HepG2 (cell line): Measurements from ENCODE around the gene THY1. TPM values are rescaled to one million over a fixed set of nuclear protein-coding genes. Genes with fewer than 3 reads are reported as not detected.
A peak's percentile ranks its signal among the peaks of the same experiment; 100 is the strongest.

Experiments used
- AKAP8 ChIP-seq: sonication (generic); formaldehyde crosslinking; IDR thresholded peaks from 2 replicates; pipeline ENCODE4 v1.5.1; 2020; ENCODE audit warnings: mild to moderate bottlenecking, missing genetic modification reagents
- ARID5B ChIP-seq: IDR thresholded peaks from 2 replicates; pipeline ENCODE4 v1.4.0; 2020; ENCODE audit warnings: mild to moderate bottlenecking, missing genetic modification reagents
- CREB1 ChIP-seq, 2 experiments: fragments of 450-650 bp in 1 of 2; IDR thresholded peaks; 2 replicates each; pipeline ENCODE4 v1.6.1; 2016 to 2017; ENCODE audit warnings: control low read depth in 1 of 2, mild to moderate bottlenecking in 1 of 2, missing compliant biosample characterization in 1 of 2, missing genetic modification characterization in 1 of 2
- CSRNP2 ChIP-seq: sonication (generic); formaldehyde crosslinking; conservative IDR thresholded peaks from 2 replicates; pipeline ENCODE4 v1.8.0; 2022; ENCODE audit warnings: low read depth, missing genetic modification reagents
- FOXK1 ChIP-seq: sonication (generic); formaldehyde crosslinking; IDR thresholded peaks from 2 replicates; pipeline ENCODE4 v1.4.0; 2020; ENCODE audit warnings: low read depth, missing genetic modification reagents, borderline replicate concordance
- HNRNPH1 ChIP-seq: fragments of 200-400 bp; formaldehyde crosslinking; optimal IDR thresholded peaks from 2 replicates; pipeline ENCODE3; 2017; ENCODE audit warnings: mild to moderate bottlenecking, low read depth, low read length
- HNRNPL ChIP-seq: fragments of 200-400 bp; formaldehyde crosslinking; IDR thresholded peaks from 2 replicates; pipeline ENCODE4 v1.6.1; 2017; ENCODE audit warnings: mild to moderate bottlenecking, low read depth, low read length
- IRF2 ChIP-seq: IDR thresholded peaks from 2 replicates; pipeline ENCODE4 v1.6.1; 2018; ENCODE audit warnings: missing genetic modification reagents, missing compliant biosample characterization
- JDP2 ChIP-seq: sonication (generic); formaldehyde crosslinking; IDR thresholded peaks from 2 replicates; pipeline ENCODE4 v1.8.1; 2022; ENCODE audit warnings: missing genetic modification reagents, borderline replicate concordance
- KDM6A ChIP-seq: IDR thresholded peaks from 2 replicates; pipeline ENCODE4 v1.6.1; 2016; ENCODE audit warnings: low read depth
- KLF16 ChIP-seq, 2 experiments: sonication (generic) in 1 of 2; formaldehyde crosslinking in 1 of 2; IDR thresholded peaks; 2 replicates each; pipeline versions ENCODE4 v1.6.1 to v1.8.0; 2016 to 2023; ENCODE audit warnings: missing genetic modification reagents in 2 of 2, missing compliant biosample characterization in 1 of 2
- MEF2D ChIP-seq: sonication (generic); formaldehyde crosslinking; IDR thresholded peaks from 2 replicates; pipeline ENCODE4 v1.5.1; 2020; ENCODE audit warnings: mild to moderate bottlenecking, missing genetic modification reagents
- NFE2L1 ChIP-seq: sonication (generic); formaldehyde crosslinking; IDR thresholded peaks from 2 replicates; pipeline ENCODE4 v1.4.0; 2020; ENCODE audit warnings: missing genetic modification reagents, mild to moderate bottlenecking, borderline replicate concordance
- SALL1 ChIP-seq: sonication (generic); formaldehyde crosslinking; IDR thresholded peaks from 2 replicates; pipeline ENCODE4 v1.8.0; 2022; ENCODE audit warnings: mild to moderate bottlenecking, missing genetic modification reagents
- SPEN ChIP-seq: sonication (generic); formaldehyde crosslinking; IDR thresholded peaks from 2 replicates; pipeline ENCODE4 v1.5.1; 2020; ENCODE audit warnings: low read depth, mild to moderate bottlenecking, missing genetic modification reagents
- TFDP1 ChIP-seq: IDR thresholded peaks from 2 replicates; pipeline ENCODE4 v1.6.1; 2016; ENCODE audit warnings: missing compliant biosample characterization, missing genetic modification reagents, borderline replicate concordance
- UBTF ChIP-seq: sonication (generic); formaldehyde crosslinking; IDR thresholded peaks from 2 replicates; pipeline ENCODE4 v1.4.0; 2020; ENCODE audit warnings: mild to moderate bottlenecking, missing genetic modification reagents
- ZNF546 ChIP-seq: sonication (generic); formaldehyde crosslinking; conservative IDR thresholded peaks from 2 replicates; pipeline ENCODE4 v1.8.1; 2023; ENCODE audit warnings: mild to moderate bottlenecking, missing genetic modification reagents
- ZSCAN29 ChIP-seq: sonication (generic); formaldehyde crosslinking; conservative IDR thresholded peaks from 2 replicates; pipeline ENCODE4 v1.4.0; 2020; ENCODE audit warnings: mild to moderate bottlenecking, missing genetic modification reagents
- polyA plus RNA-seq, 8 experiments: library from polyadenylated mRNA; depleted of rRNA in 3 of 8; stranded (reverse) in 7 of 8; unstranded in 1 of 8; fragments of >200 nt; fragmentation: Illumina TruSeq in 4 of 8; extraction: Trizol in 4 of 8; gene quantifications; 2 replicates each; pipeline versions ENCODE4 v1.2.1 to v1.2.3, GENCODE V29; 2011 to 2016; ENCODE audit warnings: low read depth in 4 of 8, missing spikeins in 1 of 8, mixed read lengths in 1 of 8; ENCODE audit not compliant: insufficient read depth in 1 of 8
- total RNA-seq, 5 experiments: library from RNA; depleted of rRNA; stranded (reverse); fragments of >200 nt; fragmentation: Illumina TruSeq; extraction: Trizol; gene quantifications; 2 replicates each; pipeline ENCODE4 v1.2.3, GENCODE V29; 2016; ENCODE audit warnings: low read depth in 1 of 5

The THY1 gene
- total and polyA plus RNA-seq, 2 of the 13 experiments (the other 11 are each of a cell fraction or from before 2014, with no cell fraction given), result not detected

DNA sequence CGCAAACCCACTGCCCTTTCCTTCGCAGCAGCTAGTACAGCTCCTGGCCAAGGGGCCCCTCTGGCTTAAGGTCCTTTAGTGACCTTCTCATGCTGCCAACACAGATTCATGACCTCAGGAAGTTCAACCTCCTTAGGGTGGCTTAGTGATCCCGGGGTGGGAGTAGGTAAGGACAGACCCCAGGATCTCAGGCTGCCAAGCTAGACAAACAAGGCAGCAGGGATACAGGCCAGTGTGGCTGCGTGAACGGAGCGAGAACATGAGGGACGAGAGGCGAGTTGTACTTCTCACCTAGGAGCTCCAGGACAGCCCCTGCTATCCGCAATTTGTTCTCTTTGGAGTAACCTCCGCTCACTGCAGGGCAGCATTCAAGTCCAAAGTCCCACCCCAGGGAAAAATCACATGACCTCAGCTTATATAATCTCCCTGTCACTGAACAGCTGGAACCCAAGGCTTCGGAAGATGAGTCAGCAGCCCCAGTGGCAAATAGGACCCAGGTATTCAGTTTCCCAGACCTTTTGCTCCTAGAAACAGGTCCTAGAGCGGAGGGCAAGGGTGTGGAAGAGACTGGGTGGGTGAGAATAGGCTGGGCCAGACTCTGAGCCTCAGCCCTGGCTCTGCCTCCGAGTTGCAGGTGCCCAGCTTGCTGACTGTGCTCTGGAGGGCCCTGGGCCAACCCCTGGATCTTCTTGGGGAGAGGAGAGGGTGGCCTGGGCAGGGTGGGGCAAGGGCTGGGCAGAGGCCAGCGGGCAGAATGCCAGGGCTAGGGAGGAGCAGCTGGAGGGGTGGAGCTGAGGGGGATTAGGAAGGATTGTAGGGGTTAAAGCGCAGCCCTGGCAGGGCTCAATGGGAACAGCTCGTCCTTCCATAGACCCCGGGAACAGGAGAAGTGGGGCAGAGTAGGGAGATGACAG lies 54.6 kb downstream of the THY1 start (continued):
- TF ChIP-seq ARID5B (CRISPR knock-in tag), result peak; percentile 91
- TF ChIP-seq MEF2D (CRISPR knock-in tag), result 0 out of 2 replicates have a peak, but pooled peaks have one; percentile 25
- no peak for TF ChIP-seq JDP2 (CRISPR knock-in tag)
- TF ChIP-seq AKAP8 (CRISPR knock-in tag), result no peak
- TF ChIP-seq FOXK1 (CRISPR knock-in tag), result 0 out of 2 replicates have a peak, but pooled peaks have one; percentile 66
- peak; percentile 86; the same call in 1 of the 2 replicates for TF ChIP-seq SPEN (CRISPR knock-in tag)
- TF ChIP-seq SALL1 (CRISPR knock-in tag), result peak; percentile 82
- TF ChIP-seq UBTF (CRISPR knock-in tag), result peak; percentile 28; the same call in 1 of the 2 replicates
- no peak for TF ChIP-seq CSRNP2 (CRISPR knock-in tag)
- TF ChIP-seq TFDP1 (CRISPR knock-in tag), result no peak; the same call in 1 of the 2 replicates
- TF ChIP-seq KLF16 (CRISPR knock-in tag; IDR thresholded peaks at IDR 0.05), result peak in 1 of 2 experiments; percentile 75; a peak in 2 of 4 replicates
- peak; percentile 81 for TF ChIP-seq IRF2
- no peak for TF ChIP-seq HNRNPH1
- TF ChIP-seq CREB1 (IDR thresholded peaks at IDR 0.05), result peak; percentile 47; the same call in 1 of the 2 replicates
- peak; percentile 76 for TF ChIP-seq CREB1 (CRISPR knock-in tag; IDR thresholded peaks at IDR 0.05)
- peak; percentile 48; the same call in 1 of the 2 replicates for TF ChIP-seq KDM6A (CRISPR knock-in tag)
- 0 out of 2 replicates have a peak, but pooled peaks have one; percentile 41 for TF ChIP-seq ZNF546
- TF ChIP-seq HNRNPL, result peak; percentile 99
- peak; percentile 59; the same call in 1 of the 2 replicates for TF ChIP-seq ZSCAN29 (CRISPR knock-in tag)
- 0 out of 2 replicates have a peak, but pooled peaks have one; percentile 89 for TF ChIP-seq NFE2L1 (CRISPR knock-in tag)
